Skeletal muscle satellite cell (primary cell): ENCODE results near the gene RALGAPA1.
"Not testable (repeated sequence)": the region's sequence is repeated elsewhere in the genome, so short reads cannot be mapped to it uniquely, and the experiment has no call there.

Experiments used
- H3K27me3 ChIP-seq: 2 replicates; pipeline ENCODE4 v1.7.0; 2013; ENCODE audit warnings: low read length; ENCODE audit not compliant: control insufficient read depth, insufficient read depth
- H3K36me3 ChIP-seq: 2 replicates; pipeline ENCODE4 v1.7.0; 2013; ENCODE audit warnings: mild to moderate bottlenecking, control low read depth, low read length; ENCODE audit not compliant: insufficient read depth
- H3K4me1 ChIP-seq: 2 replicates; pipeline ENCODE4 v1.7.0; 2013; ENCODE audit warnings: low read length; ENCODE audit not compliant: control insufficient read depth, insufficient read depth
- H3K4me2 ChIP-seq: 2 replicates; pipeline ENCODE4 v1.7.0; 2013; ENCODE audit warnings: mild to moderate bottlenecking, low read length
- H3K4me3 ChIP-seq: 2 replicates; pipeline ENCODE4 v1.7.0; 2013; ENCODE audit warnings: low read length
- H3K9ac ChIP-seq: 2 replicates; pipeline ENCODE4 v1.7.0; 2013; ENCODE audit warnings: mild to moderate bottlenecking, low read depth, low read length, moderate library complexity
- H3K9me3 ChIP-seq: replicated peaks from 2 replicates; pipeline ENCODE4 v1.7.0; 2013; ENCODE audit warnings: mild to moderate bottlenecking, control low read depth, low read length

RALGAPA1 gene

GRCh38 chr14:35594616-35595015 lies 214.5 kb downstream of the RALGAPA1 start:
- Histone ChIP-seq H3K9me3 (no peaks in the 10 kb centered on the region), H3K27me3 (no peaks in the 10 kb centered on the region), H3K9ac (no peak overlapping the region), H3K4me3 (no peak overlapping the region), H3K36me3 (no peaks in the 10 kb centered on the region), H3K4me1 (no peaks in the 10 kb centered on the region), H3K4me2 (no peak overlapping the region)

GRCh38 chr14:35587373-35587772 lies 221.7 kb downstream of the RALGAPA1 start:
- not testable (repeated sequence) for H3K36me3 ChIP-seq, H3K4me2 ChIP-seq, H3K9ac ChIP-seq, H3K9me3 ChIP-seq, H3K4me1 ChIP-seq, H3K27me3 ChIP-seq, H3K4me3 ChIP-seq

- no peak overlapping the region for H3K4me3 ChIP-seq
Observed at GRCh38 chr14:35578639-35579038, 230.5 kb downstream of the RALGAPA1 start.

GRCh38 chr14:35578135-35578534 lies 231.0 kb downstream of the RALGAPA1 start:
- H3K27me3 ChIP-seq = no peaks in the 10 kb centered on the region
- H3K4me2 ChIP-seq = no peak overlapping the region
- H3K4me1 ChIP-seq = no peaks in the 10 kb centered on the region
- no peaks in the 10 kb centered on the region for H3K36me3 ChIP-seq
- H3K9me3 ChIP-seq = no peaks in the 10 kb centered on the region
- no peak overlapping the region for H3K9ac ChIP-seq
- no peak overlapping the region for H3K4me3 ChIP-seq

More at GRCh38 chr14:35578639-35579038, 230.5 kb downstream of the RALGAPA1 start:
- H3K4me1 ChIP-seq = no peaks in the 10 kb centered on the region
- H3K27me3 ChIP-seq = no peaks in the 10 kb centered on the region
- H3K9ac ChIP-seq = no peak overlapping the region
- H3K36me3 ChIP-seq = no peaks in the 10 kb centered on the region
- H3K4me2 ChIP-seq = no peak overlapping the region
- no peaks in the 10 kb centered on the region for H3K9me3 ChIP-seq

GRCh38 chr14:35576856-35577255 lies 232.2 kb downstream of the RALGAPA1 start:
- no peak overlapping the region for H3K9ac ChIP-seq
- H3K4me3 ChIP-seq = no peak overlapping the region
- H3K4me1 ChIP-seq = no peaks in the 10 kb centered on the region
- H3K36me3 ChIP-seq = no peaks in the 10 kb centered on the region
- H3K4me2 ChIP-seq = no peak overlapping the region
- no peaks in the 10 kb centered on the region for H3K27me3 ChIP-seq
- no peaks in the 10 kb centered on the region for H3K9me3 ChIP-seq

- Histone ChIP-seq H3K36me3 (no peaks in the 10 kb centered on the region), H3K27me3 (no peaks in the 10 kb centered on the region), H3K9ac (no peak overlapping the region), H3K9me3 (no peaks in the 10 kb centered on the region), H3K4me2 (no peak overlapping the region), H3K4me3 (no peak overlapping the region), H3K4me1 (no peaks in the 10 kb centered on the region)
Observed at GRCh38 chr14:35576260-35576659, 232.8 kb downstream of the RALGAPA1 start.

- Histone ChIP-seq H3K4me2 (no peak overlapping the region), H3K36me3 (no peaks in the 10 kb centered on the region)
Observed at GRCh38 chr14:35573911-35574310, 235.2 kb downstream of the RALGAPA1 start.

GRCh38 chr14:35571598-35571997 lies 237.5 kb downstream of the RALGAPA1 start:
- no peaks in the 10 kb centered on the region for H3K9me3 ChIP-seq
- H3K9ac ChIP-seq = no peak overlapping the region
- H3K36me3 ChIP-seq = no peaks in the 10 kb centered on the region
- no peak overlapping the region for H3K4me2 ChIP-seq
- H3K4me1 ChIP-seq = no peaks in the 10 kb centered on the region
- H3K27me3 ChIP-seq = no peaks in the 10 kb centered on the region
- no peak overlapping the region for H3K4me3 ChIP-seq

More at GRCh38 chr14:35573911-35574310, 235.2 kb downstream of the RALGAPA1 start:
- H3K27me3 ChIP-seq = no peaks in the 10 kb centered on the region
- no peaks in the 10 kb centered on the region for H3K4me1 ChIP-seq
- no peak overlapping the region for H3K4me3 ChIP-seq
- no peaks in the 10 kb centered on the region for H3K9me3 ChIP-seq
- no peak overlapping the region for H3K9ac ChIP-seq

GRCh38 chr14:35565871-35566464 lies 243.1 kb downstream of the RALGAPA1 start:
- H3K4me3 ChIP-seq = no peak overlapping the region
- no peak overlapping the region for H3K4me2 ChIP-seq
- no peaks in the 10 kb centered on the region for H3K9me3 ChIP-seq
- no peak overlapping the region for H3K9ac ChIP-seq
- no peaks in the 10 kb centered on the region for H3K27me3 ChIP-seq
- no peaks in the 10 kb centered on the region for H3K36me3 ChIP-seq
- no peaks in the 10 kb centered on the region for H3K4me1 ChIP-seq

- Histone ChIP-seq H3K9ac (no peak overlapping the region), H3K36me3 (no peaks in the 10 kb centered on the region), H3K4me1 (no peaks in the 10 kb centered on the region), H3K4me3 (no peak overlapping the region), H3K27me3 (no peaks in the 10 kb centered on the region), H3K4me2 (no peak overlapping the region), H3K9me3 (no peaks in the 10 kb centered on the region)
Observed at GRCh38 chr14:35558680-35559079, 250.4 kb downstream of the RALGAPA1 start.

GRCh38 chr14:35557221-35557747 lies 251.8 kb downstream of the RALGAPA1 start:
- H3K9ac ChIP-seq = no peak overlapping the region
- no peaks in the 10 kb centered on the region for H3K36me3 ChIP-seq
- no peak overlapping the region for H3K4me3 ChIP-seq
- H3K27me3 ChIP-seq = no peaks in the 10 kb centered on the region
- H3K4me1 ChIP-seq = no peaks in the 10 kb centered on the region
- H3K9me3 ChIP-seq = no peaks in the 10 kb centered on the region
- H3K4me2 ChIP-seq = no peak overlapping the region

GRCh38 chr14:35556548-35556947 lies 252.5 kb downstream of the RALGAPA1 start:
- H3K9me3 ChIP-seq = no peaks in the 10 kb centered on the region
- no peaks in the 10 kb centered on the region for H3K4me1 ChIP-seq

More at GRCh38 chr14:35556548-35556947, 252.5 kb downstream of the RALGAPA1 start:
- H3K27me3 ChIP-seq = no peaks in the 10 kb centered on the region
- no peaks in the 10 kb centered on the region for H3K36me3 ChIP-seq
- no peak overlapping the region for H3K4me2 ChIP-seq
- H3K4me3 ChIP-seq = no peak overlapping the region
- no peak overlapping the region for H3K9ac ChIP-seq
